CD4-positive, alpha-beta T cell treated with Interleukin-2 at 100 ng/mL for 4 hours (primary cell): Measurements from ENCODE around the gene VPS16.
"Not testable (repeated sequence)": the region's sequence is repeated elsewhere in the genome, so short reads cannot be mapped to it uniquely, and the experiment has no call there.

ENCODE experiments used
- DNase-seq: peaks from one replicate; pipeline ENCODE4 v3.0.0-alpha.2; 2020; ENCODE audit warnings: low spot score

VPS16 gene

GRCh38 chr20:2807019-2807418 is 33.5 kb upstream of the VPS16 start:
- no peak for DNase-seq

- not testable (repeated sequence) for DNase-seq
Measured at GRCh38 chr20:2807929-2808328, 32.6 kb upstream of the VPS16 start.

GRCh38 chr20:2809690-2810089 is 30.9 kb upstream of the VPS16 start:
- DNase-seq, result no peak

GRCh38 chr20:2812189-2812588 is 28.4 kb upstream of the VPS16 start:
- no peak for DNase-seq

GRCh38 chr20:2814076-2814475 is 26.5 kb upstream of the VPS16 start:
- no peak for DNase-seq

- no peak for DNase-seq
Measured at GRCh38 chr20:2814587-2815051, 25.9 kb upstream of the VPS16 start, which contains the start of gene C20orf141. TSS of gene C20orf141 (plus strand) at chr20:2814987. CDS start at chr20:2815185, 198 bp downstream.

GRCh38 chr20:2815242-2815900 is 25.2 kb upstream of the VPS16 start:
- DNase-seq, result no peak

GRCh38 chr20:2816030-2816582 is 24.4 kb upstream of the VPS16 start, which contains the start of gene TMEM239:
TSS of gene TMEM239 (plus strand) at chr20:2816364. CDS start at chr20:2816555, 191 bp downstream.
- no peak for DNase-seq

GRCh38 chr20:2816583-2817340 is 23.8 kb upstream of the VPS16 start:
- DNase-seq, result no peak

GRCh38 chr20:2817341-2817726 is 23.2 kb upstream of the VPS16 start:
- no peak for DNase-seq

GRCh38 chr20:2817891-2818595 is 22.5 kb upstream of the VPS16 start:
- no peak for DNase-seq

- no peak for DNase-seq
Measured at GRCh38 chr20:2820084-2820895, 20.3 kb upstream of the VPS16 start.

- DNase-seq, result no peak
Measured at GRCh38 chr20:2820896-2821869, 19.4 kb upstream of the VPS16 start.

- peak; percentile 54 for DNase-seq
Measured at GRCh38 chr20:2822073-2822472, 18.5 kb upstream of the VPS16 start.

GRCh38 chr20:2825761-2826160 is 14.8 kb upstream of the VPS16 start:
- no peak for DNase-seq

- no peak for DNase-seq
Measured at GRCh38 chr20:2826655-2827054, 13.9 kb upstream of the VPS16 start.

GRCh38 chr20:2829376-2829775 is 11.2 kb upstream of the VPS16 start:
- no peak for DNase-seq

GRCh38 chr20:2831206-2831605 is 9.3 kb upstream of the VPS16 start:
- not testable (repeated sequence) for DNase-seq

GRCh38 chr20:2833761-2834160 is 6.8 kb upstream of the VPS16 start:
- DNase-seq, result no peak

GRCh38 chr20:2834401-2835110 is 6.0 kb upstream of the VPS16 start:
- no peak for DNase-seq
